ENCODE results near the gene IGSF8. TPM values are rescaled to one million over a fixed set of nuclear protein-coding genes. Genes with fewer than 3 reads are reported as not detected.

The IGSF8 gene
- total RNA-seq, 1 experiment from 2014 or later, result 56.2 TPM

DNA sequence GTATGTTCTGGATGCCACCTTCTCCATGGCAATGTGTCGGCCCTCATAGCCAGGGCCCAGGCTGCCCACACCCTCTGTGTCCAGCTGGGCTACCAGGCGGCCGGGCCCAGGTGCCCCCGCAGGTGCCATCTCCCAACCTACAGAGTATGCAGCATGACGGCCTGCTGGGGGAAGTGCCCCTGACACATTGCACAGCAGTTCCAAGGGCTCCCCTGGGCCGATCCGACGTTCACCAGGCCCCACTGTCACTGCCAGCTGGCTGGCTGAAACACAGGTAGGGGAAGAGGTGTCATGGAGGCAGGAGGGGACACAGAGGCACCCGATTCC lies 5.4 kb downstream of the IGSF8 start:
- no peak overlapping the region for H3K9ac ChIP-seq (ENCODE audit: extremely low read depth, insufficient read length, low read length)
- no peaks in the 10 kb centered on the region for H3K79me1 ChIP-seq (ENCODE audit: insufficient read depth, low read depth, low read length, poor library complexity, severe bottlenecking)
- H4K91ac ChIP-seq (ENCODE audit: insufficient read length, low read depth, low read length), result no peak overlapping the region
- H4K20me1 ChIP-seq (ENCODE audit: control insufficient read depth, insufficient read depth, insufficient read length), result no peaks in the 10 kb centered on the region
- H4K8ac ChIP-seq (replicated peaks; ENCODE audit: insufficient read length, low read depth, low read length), result no peak overlapping the region
- no peaks in the 10 kb centered on the region for H3K9me3 Mint-ChIP-seq
- no peak overlapping the region for H2BK5ac ChIP-seq (ENCODE audit: insufficient read length, low read length)
- no peak overlapping the region for H2AK5ac ChIP-seq (ENCODE audit: insufficient read length, low read length)
- H3K27ac Mint-ChIP-seq, result no peak overlapping the region
- no peaks in the 10 kb centered on the region for H3K27me3 ChIP-seq (ENCODE audit: insufficient read depth, low read length)
- H2AFZ ChIP-seq (ENCODE audit: low read length), result no peak overlapping the region
- no peak overlapping the region for H4K5ac ChIP-seq (ENCODE audit: insufficient read length, low read depth, low read length)
- H3K14ac ChIP-seq (ENCODE audit: insufficient read depth, low read length), result no peak overlapping the region
- H3K9me3 ChIP-seq (ENCODE audit: control insufficient read depth, low read depth, low read length), result no peaks in the 10 kb centered on the region
- H3K27me3 Mint-ChIP-seq (ENCODE audit: low read depth), result no peaks in the 10 kb centered on the region; the same call in 1 of the 2 replicates
- no peak overlapping the region for H2BK120ac ChIP-seq (ENCODE audit: low read depth, low read length, poor library complexity, severe bottlenecking)
- H3K27ac ChIP-seq (ENCODE audit: insufficient read length, low read depth, low read length), result no peak overlapping the region
- no peak overlapping the region for H2BK12ac ChIP-seq (ENCODE audit: insufficient read length, low read depth, low read length)
- no peak overlapping the region for H3T11ph ChIP-seq (ENCODE audit: low read length)
- DNase-seq, result no peak
- H3K23ac ChIP-seq (ENCODE audit: insufficient read length, low read depth, low read length), result no peak overlapping the region
- no peak overlapping the region for H2BK20ac ChIP-seq (ENCODE audit: low read depth, low read length, poor library complexity, severe bottlenecking)
- TF ChIP-seq, protein P1, sequence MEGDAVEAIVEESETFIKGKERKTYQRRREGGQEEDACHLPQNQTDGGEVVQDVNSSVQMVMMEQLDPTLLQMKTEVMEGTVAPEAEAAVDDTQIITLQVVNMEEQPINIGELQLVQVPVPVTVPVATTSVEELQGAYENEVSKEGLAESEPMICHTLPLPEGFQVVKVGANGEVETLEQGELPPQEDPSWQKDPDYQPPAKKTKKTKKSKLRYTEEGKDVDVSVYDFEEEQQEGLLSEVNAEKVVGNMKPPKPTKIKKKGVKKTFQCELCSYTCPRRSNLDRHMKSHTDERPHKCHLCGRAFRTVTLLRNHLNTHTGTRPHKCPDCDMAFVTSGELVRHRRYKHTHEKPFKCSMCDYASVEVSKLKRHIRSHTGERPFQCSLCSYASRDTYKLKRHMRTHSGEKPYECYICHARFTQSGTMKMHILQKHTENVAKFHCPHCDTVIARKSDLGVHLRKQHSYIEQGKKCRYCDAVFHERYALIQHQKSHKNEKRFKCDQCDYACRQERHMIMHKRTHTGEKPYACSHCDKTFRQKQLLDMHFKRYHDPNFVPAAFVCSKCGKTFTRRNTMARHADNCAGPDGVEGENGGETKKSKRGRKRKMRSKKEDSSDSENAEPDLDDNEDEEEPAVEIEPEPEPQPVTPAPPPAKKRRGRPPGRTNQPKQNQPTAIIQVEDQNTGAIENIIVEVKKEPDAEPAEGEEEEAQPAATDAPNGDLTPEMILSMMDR (conservative IDR thresholded peaks at IDR 0.05), result no peak
- H3K4me1 Mint-ChIP-seq, result peaks cover 33 to 36% of the 10 kb centered on the region in 2 experiments
- no peak overlapping the region for H3K4me2 ChIP-seq (ENCODE audit: insufficient read depth, insufficient read length, low read length)
- no CpG with 5 or more reads among the region's 9 CpGs for WGBS (ENCODE audit: extremely low coverage, insufficient read length, low lambda C conversion rate)
- H2BK15ac ChIP-seq (ENCODE audit: low read depth, low read length), result no peak overlapping the region
- H3K79me2 ChIP-seq (ENCODE audit: insufficient read depth, low read length), result peaks cover 3% of the 10 kb centered on the region; the same call in 1 of the 2 replicates
- no peak overlapping the region for H3K56ac ChIP-seq (ENCODE audit: insufficient read length, low read depth, low read length)
- peaks cover 19% of the 10 kb centered on the region for H3K4me1 ChIP-seq (ENCODE audit: insufficient read depth, low read length)
- no peak overlapping the region for H3K18ac ChIP-seq (ENCODE audit: insufficient read length, low read depth, low read length)
- H3K36me3 Mint-ChIP-seq (ENCODE audit: insufficient read depth in 1 of 3, low read depth in 3 of 3), result peaks cover 10 to 43% (median 40%) of the 10 kb centered on the region in 3 experiments
- H3K23me2 ChIP-seq (ENCODE audit: insufficient read length, low read depth, low read length, poor library complexity, severe bottlenecking), result peaks cover 6% of the 10 kb centered on the region
- H3K4ac ChIP-seq (ENCODE audit: low read depth, low read length), result no peak overlapping the region
- H3K4me3 Mint-ChIP-seq, result no peak overlapping the region

Measured in H9 (cell line).